ENCODE data around the gene CNTD1.

CNTD1 gene

GRCh38 chr17:42817866-42818265 lies 19.2 kb downstream of the CNTD1 start:
- FAIRE-seq, result no peak
- no peak for DNase-seq (ENCODE audit: insufficient read length)
- TF ChIP-seq POLR2AphosphoS5 (IDR thresholded peaks at IDR 0.05; ENCODE audit: low read depth, low read length) (no peak), TAF1 (IDR thresholded peaks at IDR 0.05; ENCODE audit: borderline replicate concordance, low read depth, low read length) (no peak), POLR2A (IDR thresholded peaks at IDR 0.05; ENCODE audit: low read depth, low read length) (no peak)

GRCh38 chr17:42818379-42818778 lies 19.7 kb downstream of the CNTD1 start:
- FAIRE-seq (no peak), DNase-seq (ENCODE audit: insufficient read length) (no peak)
- TF ChIP-seq POLR2AphosphoS5 (IDR thresholded peaks at IDR 0.05; ENCODE audit: low read depth, low read length), result no peak
- TF ChIP-seq TAF1 (IDR thresholded peaks at IDR 0.05; ENCODE audit: borderline replicate concordance, low read depth, low read length), result no peak
- TF ChIP-seq POLR2A (IDR thresholded peaks at IDR 0.05; ENCODE audit: low read depth, low read length), result no peak

- TF ChIP-seq POLR2A (IDR thresholded peaks at IDR 0.05; ENCODE audit: low read depth, low read length) (no peak), TAF1 (IDR thresholded peaks at IDR 0.05; ENCODE audit: borderline replicate concordance, low read depth, low read length) (no peak), POLR2AphosphoS5 (IDR thresholded peaks at IDR 0.05; ENCODE audit: low read depth, low read length) (no peak)
- DNase-seq (ENCODE audit: insufficient read length) (no peak), FAIRE-seq (no peak)
These were observed 21.4 kb downstream of the CNTD1 start for GRCh38 chr17:42819939-42820535.

- TF ChIP-seq POLR2A (IDR thresholded peaks at IDR 0.05; ENCODE audit: low read depth, low read length) (no peak), TAF1 (IDR thresholded peaks at IDR 0.05; ENCODE audit: borderline replicate concordance, low read depth, low read length) (no peak), POLR2AphosphoS5 (IDR thresholded peaks at IDR 0.05; ENCODE audit: low read depth, low read length) (no peak)
- DNase-seq (ENCODE audit: insufficient read length), result no peak
- no peak for FAIRE-seq
These were observed 22.5 kb downstream of the CNTD1 start for GRCh38 chr17:42821176-42821575.

- no peak for DNase-seq (ENCODE audit: insufficient read length)
These were observed 28.8 kb downstream of the CNTD1 start for GRCh38 chr17:42827472-42827871.

GRCh38 chr17:42830971-42831370 lies 32.3 kb downstream of the CNTD1 start:
- TF ChIP-seq TAF1 (IDR thresholded peaks at IDR 0.05; ENCODE audit: borderline replicate concordance, low read depth, low read length) (no peak), POLR2A (IDR thresholded peaks at IDR 0.05; ENCODE audit: low read depth, low read length) (no peak), POLR2AphosphoS5 (IDR thresholded peaks at IDR 0.05; ENCODE audit: low read depth, low read length) (no peak)
- DNase-seq (ENCODE audit: insufficient read length) (no peak), FAIRE-seq (no peak)

More at GRCh38 chr17:42827472-42827871, 28.8 kb downstream of the CNTD1 start:
- TF ChIP-seq POLR2A (IDR thresholded peaks at IDR 0.05; ENCODE audit: low read depth, low read length) (no peak), TAF1 (IDR thresholded peaks at IDR 0.05; ENCODE audit: borderline replicate concordance, low read depth, low read length) (no peak), POLR2AphosphoS5 (IDR thresholded peaks at IDR 0.05; ENCODE audit: low read depth, low read length) (no peak)
- FAIRE-seq, result no peak

- TF ChIP-seq TAF1 (IDR thresholded peaks at IDR 0.05; ENCODE audit: borderline replicate concordance, low read depth, low read length), result no peak
- no peak for TF ChIP-seq POLR2A (IDR thresholded peaks at IDR 0.05; ENCODE audit: low read depth, low read length)
- no peak for TF ChIP-seq POLR2AphosphoS5 (IDR thresholded peaks at IDR 0.05; ENCODE audit: low read depth, low read length)
- DNase-seq (ENCODE audit: insufficient read length) (no peak), FAIRE-seq (no peak)
These were observed 33.7 kb downstream of the CNTD1 start for GRCh38 chr17:42832213-42832933.

- FAIRE-seq, result peak; percentile 96
These were observed 34.5 kb downstream of the CNTD1 start, which contains the start of gene PSME3 for GRCh38 chr17:42832934-42833766. PSME3 (plus strand) TSS chr17:42833397; CDS start chr17:42833632, 235 bp downstream.

GRCh38 chr17:42833767-42834422 lies 35.2 kb downstream of the CNTD1 start:
- TF ChIP-seq TAF1 (IDR thresholded peaks at IDR 0.05; ENCODE audit: borderline replicate concordance, low read depth, low read length), result no peak
- TF ChIP-seq POLR2AphosphoS5 (IDR thresholded peaks at IDR 0.05; ENCODE audit: low read depth, low read length), result no peak
- no peak for TF ChIP-seq POLR2A (IDR thresholded peaks at IDR 0.05; ENCODE audit: low read depth, low read length)
- no peak for DNase-seq (ENCODE audit: insufficient read length)
- FAIRE-seq, result no peak

More at GRCh38 chr17:42832934-42833766, 34.5 kb downstream of the CNTD1 start, which contains the start of gene PSME3:
- peak; percentile 41; the same call in 1 of the 2 replicates for TF ChIP-seq TAF1 (IDR thresholded peaks at IDR 0.05; ENCODE audit: borderline replicate concordance, low read depth, low read length)
- peak; percentile 96 for TF ChIP-seq POLR2AphosphoS5 (IDR thresholded peaks at IDR 0.05; ENCODE audit: low read depth, low read length)
- TF ChIP-seq POLR2A (IDR thresholded peaks at IDR 0.05; ENCODE audit: low read depth, low read length), result peak; percentile 96
- DNase-seq (ENCODE audit: insufficient read length), result peak; percentile 95

GRCh38 chr17:42835732-42836131 lies 37.1 kb downstream of the CNTD1 start:
- no peak for TF ChIP-seq POLR2A (IDR thresholded peaks at IDR 0.05; ENCODE audit: low read depth, low read length)
- no peak for TF ChIP-seq POLR2AphosphoS5 (IDR thresholded peaks at IDR 0.05; ENCODE audit: low read depth, low read length)
- no peak for TF ChIP-seq TAF1 (IDR thresholded peaks at IDR 0.05; ENCODE audit: borderline replicate concordance, low read depth, low read length)
- no peak for DNase-seq (ENCODE audit: insufficient read length)
- no peak for FAIRE-seq

Measured in GM12892 (cell line).